ENCODE results near the gene EVX2. TPM values are rescaled to one million over a fixed set of nuclear protein-coding genes. Genes with fewer than 3 reads are reported as not detected.
A peak's percentile ranks its signal among the peaks of the same experiment; 100 is the strongest.

Gene EVX2
- total and polyA plus RNA-seq, 8 donors: not detected

- H3K9me3 ChIP-seq: no peaks in the 10 kb centered on the region
- no peak overlapping the region for H3K27ac ChIP-seq
- peaks cover 3 to 30% of the 10 kb centered on the region in 2 donors for H3K4me1 ChIP-seq
- DNase-seq (no peak), ATAC-seq (no peak)
- no peak for TF ChIP-seq CTCF (IDR thresholded peaks at IDR 0.05)
- no peaks in the 10 kb centered on the region for H3K36me3 ChIP-seq
- H3K4me3 ChIP-seq: no peak overlapping the region
- intact Hi-C loops (cut with DNase I): loop anchor here in 1 of 2 donors (10.0 kb wide), 1 partner anchor 410 kb away; no protein-coding TSS in a partner anchor
- H3K27me3 ChIP-seq: peaks cover 99 to 100% of the 10 kb centered on the region in 2 donors
Measured at GRCh38 chr2:176094349-176094748, 10.6 kb upstream of the EVX2 start.

GRCh38 chr2:176093898-176094249 is 10.1 kb upstream of the EVX2 start:
- TF ChIP-seq CTCF (IDR thresholded peaks at IDR 0.05): no peak
- no peak overlapping the region for H3K4me3 ChIP-seq
- H3K4me1 ChIP-seq: peaks cover 3 to 30% of the 10 kb centered on the region in 2 donors
- H3K27ac ChIP-seq: no peak overlapping the region
- DNase-seq (no peak), ATAC-seq (no peak)
- no peaks in the 10 kb centered on the region for H3K36me3 ChIP-seq
- peaks cover 99 to 100% of the 10 kb centered on the region in 2 donors for H3K27me3 ChIP-seq
- no peaks in the 10 kb centered on the region for H3K9me3 ChIP-seq
- intact Hi-C loops (cut with DNase I): loop anchor here in 1 of 2 donors (10.0 kb wide), 1 partner anchor 409 kb away; no protein-coding TSS in a partner anchor

- no peaks in the 10 kb centered on the region for H3K9me3 ChIP-seq
- no peak for TF ChIP-seq CTCF (IDR thresholded peaks at IDR 0.05)
- no peaks in the 10 kb centered on the region for H3K36me3 ChIP-seq
- peak in 1 of 4 donors; percentile 75 for DNase-seq
- peaks cover 99 to 100% of the 10 kb centered on the region in 2 donors for H3K27me3 ChIP-seq
- peaks cover 3 to 32% of the 10 kb centered on the region in 2 donors for H3K4me1 ChIP-seq
- no peak overlapping the region for H3K27ac ChIP-seq
- no peak for ATAC-seq
- intact Hi-C loops (cut with DNase I): loop anchor here in 1 of 2 donors (10.0 kb wide), 1 partner anchor 409 kb away; no protein-coding TSS in a partner anchor
- H3K4me3 ChIP-seq: no peak overlapping the region
Measured at GRCh38 chr2:176093145-176093897, 9.6 kb upstream of the EVX2 start.

- Histone ChIP-seq H3K36me3 (no peaks in the 10 kb centered on the region), H3K27me3 (peaks cover 100% of the 10 kb centered on the region in 2 donors), H3K27ac (no peak within 1 kb of the TSS), H3K4me3 (no peak within 1 kb of the TSS), H3K9me3 (no peaks in the 10 kb centered on the region), H3K4me1 (peaks cover 3 to 33% of the 10 kb centered on the region in 2 donors)
- intact Hi-C loops (cut with DNase I): loop anchor here in 1 of 2 donors (10.0 kb wide), 1 partner anchor 408 kb away; no protein-coding TSS in a partner anchor
- DNase-seq (peak in 1 of 4 donors; percentile 78), ATAC-seq (no peak)
- TF ChIP-seq CTCF (IDR thresholded peaks at IDR 0.05): no peak
Measured at GRCh38 chr2:176092270-176093144, 8.7 kb upstream of the EVX2 start, which contains the start of gene HOXD13. Gene HOXD13, plus strand, starts transcription at chr2:176092721. Its CDS starts 170 bp downstream, at chr2:176092891.

Data from left lung (tissue), 10 donors.